PC-3 (cell line): ENCODE measurements around the gene TCF12.

Source experiments
- EZH2 ChIP-seq: fragments of 300-600 bp; sonication (generic); IDR thresholded peaks from one replicate; pipeline ENCODE4 v1.6.1; 2017; ENCODE audit warnings: antibody characterized with exemption, mild to moderate bottlenecking, low read length; ENCODE audit not compliant: unreplicated experiment
- TF ChIP-seq, protein P1 (sequence below): fragments of 300-600 bp; sonication (generic); conservative IDR thresholded peaks from 2 replicates; pipeline ENCODE4 v1.5.1; 2017; ENCODE audit warnings: antibody characterized with exemption, low read depth, mild to moderate bottlenecking, low read length

DNA sequence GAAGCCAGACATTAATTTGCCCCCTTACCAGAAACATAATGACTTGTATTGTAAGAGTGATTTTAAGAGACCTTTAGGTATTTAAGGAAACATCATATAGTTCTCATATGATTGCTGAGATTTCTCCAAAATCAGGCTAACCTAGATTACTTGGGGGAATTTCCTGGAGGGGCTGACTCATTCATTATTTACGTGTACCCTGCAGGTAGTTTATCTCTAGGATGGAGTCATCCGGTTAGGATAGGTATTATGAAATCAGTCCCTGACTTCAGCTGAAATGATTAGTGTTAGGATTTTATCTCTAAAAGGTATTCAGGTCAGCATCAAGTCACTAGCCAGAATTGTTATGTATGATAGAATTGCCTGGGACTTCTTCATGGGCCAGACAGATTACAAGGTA, 97.5 kb downstream of the TCF12 start:
- TF ChIP-seq EZH2, result no peak
- TF ChIP-seq, protein P1, sequence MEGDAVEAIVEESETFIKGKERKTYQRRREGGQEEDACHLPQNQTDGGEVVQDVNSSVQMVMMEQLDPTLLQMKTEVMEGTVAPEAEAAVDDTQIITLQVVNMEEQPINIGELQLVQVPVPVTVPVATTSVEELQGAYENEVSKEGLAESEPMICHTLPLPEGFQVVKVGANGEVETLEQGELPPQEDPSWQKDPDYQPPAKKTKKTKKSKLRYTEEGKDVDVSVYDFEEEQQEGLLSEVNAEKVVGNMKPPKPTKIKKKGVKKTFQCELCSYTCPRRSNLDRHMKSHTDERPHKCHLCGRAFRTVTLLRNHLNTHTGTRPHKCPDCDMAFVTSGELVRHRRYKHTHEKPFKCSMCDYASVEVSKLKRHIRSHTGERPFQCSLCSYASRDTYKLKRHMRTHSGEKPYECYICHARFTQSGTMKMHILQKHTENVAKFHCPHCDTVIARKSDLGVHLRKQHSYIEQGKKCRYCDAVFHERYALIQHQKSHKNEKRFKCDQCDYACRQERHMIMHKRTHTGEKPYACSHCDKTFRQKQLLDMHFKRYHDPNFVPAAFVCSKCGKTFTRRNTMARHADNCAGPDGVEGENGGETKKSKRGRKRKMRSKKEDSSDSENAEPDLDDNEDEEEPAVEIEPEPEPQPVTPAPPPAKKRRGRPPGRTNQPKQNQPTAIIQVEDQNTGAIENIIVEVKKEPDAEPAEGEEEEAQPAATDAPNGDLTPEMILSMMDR, result no peak
